Stimulated activated CD4-positive, alpha-beta T cell treated with anti-CD3 and anti-CD28 coated beads, TNF-alpha, amount 100 ng/mL, for 24 hours (primary cell): ENCODE results near the gene SESN3.
A peak's percentile ranks its signal among the peaks of the same experiment; 100 is the strongest.
"Not testable (repeated sequence)": the region's sequence is repeated elsewhere in the genome, so short reads cannot be mapped to it uniquely, and the experiment has no call there.

ENCODE experiments used
- DNase-seq, 3 experiments: peaks; one replicate each; pipeline ENCODE4 v3.0.0-alpha.2; 2020; ENCODE audit warnings: low read depth in 3 of 3

Gene SESN3, protein sequence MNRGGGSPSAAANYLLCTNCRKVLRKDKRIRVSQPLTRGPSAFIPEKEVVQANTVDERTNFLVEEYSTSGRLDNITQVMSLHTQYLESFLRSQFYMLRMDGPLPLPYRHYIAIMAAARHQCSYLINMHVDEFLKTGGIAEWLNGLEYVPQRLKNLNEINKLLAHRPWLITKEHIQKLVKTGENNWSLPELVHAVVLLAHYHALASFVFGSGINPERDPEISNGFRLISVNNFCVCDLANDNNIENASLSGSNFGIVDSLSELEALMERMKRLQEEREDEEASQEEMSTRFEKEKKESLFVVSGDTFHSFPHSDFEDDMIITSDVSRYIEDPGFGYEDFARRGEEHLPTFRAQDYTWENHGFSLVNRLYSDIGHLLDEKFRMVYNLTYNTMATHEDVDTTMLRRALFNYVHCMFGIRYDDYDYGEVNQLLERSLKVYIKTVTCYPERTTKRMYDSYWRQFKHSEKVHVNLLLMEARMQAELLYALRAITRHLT

GRCh38 chr11:95231127-95231880, at the start of gene SESN3:
Gene SESN3 (minus strand): TSS chr11:95231202. CDS start chr11:95230860, 342 bp downstream.
- DNase-seq: peak; percentile 96 to 98 (median 97)

- DNase-seq: no peak
These were observed 49.2 kb upstream of the SESN3 start for GRCh38 chr11:95279921-95280868.

DNA sequence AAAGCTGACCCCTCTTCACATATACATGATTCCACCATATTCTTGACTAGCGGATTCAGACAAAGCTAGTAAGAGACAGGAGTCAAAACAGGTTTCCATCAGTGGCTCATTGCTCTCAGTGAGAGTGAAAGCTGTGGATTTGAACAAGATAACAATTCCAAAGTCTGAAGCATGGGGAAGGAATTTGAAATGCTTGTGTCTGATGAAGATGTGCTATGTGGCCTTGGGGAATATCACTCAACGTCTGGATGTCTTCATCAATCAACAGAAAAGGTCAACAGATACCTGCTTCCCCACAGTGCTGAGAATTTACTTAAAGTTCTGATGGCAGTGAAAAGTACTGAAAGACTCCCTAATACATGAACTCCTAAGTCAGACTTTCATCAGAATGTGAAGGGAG, 46.9 kb upstream of the SESN3 start:
- no peak for DNase-seq

DNA sequence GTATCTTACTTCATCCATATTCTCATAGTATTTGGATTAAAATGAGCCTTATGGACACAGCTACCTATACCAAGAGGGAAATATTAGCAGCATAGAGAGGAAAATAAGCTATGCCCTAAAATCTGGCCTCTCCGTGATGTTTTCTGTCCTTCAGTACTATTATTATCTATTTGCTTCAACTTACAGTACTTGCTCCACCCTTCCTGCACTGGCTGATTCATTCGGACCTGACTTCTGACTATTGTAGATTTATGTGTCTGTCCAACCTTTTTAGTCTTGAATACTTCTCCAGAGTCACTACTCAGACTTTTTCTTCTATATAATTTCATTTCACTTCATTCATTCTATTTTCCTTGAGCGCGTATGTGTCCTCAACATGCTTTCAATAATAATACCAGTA, 45.1 kb upstream of the SESN3 start:
- no peak for DNase-seq

DNA sequence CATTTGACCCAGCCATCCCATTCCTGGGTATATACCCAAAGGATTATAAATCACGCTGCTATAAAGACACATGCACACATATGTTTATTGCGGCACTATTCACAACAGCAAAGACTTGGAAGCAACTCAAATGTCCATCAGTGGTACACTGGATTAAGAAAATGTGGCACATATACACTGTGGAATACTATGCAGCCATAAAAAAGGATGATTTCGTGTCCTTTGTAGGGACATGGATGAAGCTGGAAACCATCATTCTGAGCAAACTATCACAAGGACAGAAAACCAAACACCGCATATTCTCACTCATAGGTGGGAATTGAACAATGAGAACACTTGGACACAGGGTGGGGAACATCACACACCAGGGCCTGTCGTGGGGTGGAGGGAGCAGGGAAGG, 42.6 kb upstream of the SESN3 start:
- DNase-seq: not testable (repeated sequence)

GRCh38 chr11:95269036-95269819, 38.2 kb upstream of the SESN3 start:
- no peak for DNase-seq

- DNase-seq: no peak
These were observed 37.4 kb upstream of the SESN3 start for GRCh38 chr11:95268391-95268790.

DNA sequence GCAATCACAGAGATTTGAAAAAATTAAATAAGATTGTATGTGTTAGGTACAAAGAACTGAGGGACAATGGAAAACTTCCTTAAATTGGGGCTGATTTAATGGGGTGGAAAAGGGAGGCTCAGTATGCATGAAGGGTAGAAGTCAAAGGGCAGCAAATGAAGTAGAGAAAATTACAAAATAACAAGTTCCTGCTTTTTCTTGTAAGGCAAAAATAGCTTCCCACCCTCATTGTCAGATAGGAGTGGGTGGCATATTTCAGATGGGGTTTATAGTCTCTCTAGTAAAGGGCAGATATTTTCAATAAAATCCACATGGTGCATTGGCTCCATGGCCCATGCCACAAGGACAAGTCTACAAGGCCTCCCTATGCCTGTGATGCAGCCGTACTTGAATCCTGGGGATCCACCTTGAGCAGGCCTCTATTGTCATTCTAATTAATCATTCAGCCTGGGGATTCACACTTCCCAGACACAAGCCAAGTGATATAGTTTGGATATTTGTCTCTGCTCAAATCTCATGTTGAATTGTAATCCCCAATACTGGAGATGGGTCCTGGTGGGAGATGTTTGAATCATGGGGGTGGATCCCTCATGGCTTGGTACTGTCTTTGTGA, 36.7 kb upstream of the SESN3 start:
- no peak for DNase-seq

- DNase-seq: no peak
These were observed 35.9 kb upstream of the SESN3 start for GRCh38 chr11:95266751-95267374.

DNA sequence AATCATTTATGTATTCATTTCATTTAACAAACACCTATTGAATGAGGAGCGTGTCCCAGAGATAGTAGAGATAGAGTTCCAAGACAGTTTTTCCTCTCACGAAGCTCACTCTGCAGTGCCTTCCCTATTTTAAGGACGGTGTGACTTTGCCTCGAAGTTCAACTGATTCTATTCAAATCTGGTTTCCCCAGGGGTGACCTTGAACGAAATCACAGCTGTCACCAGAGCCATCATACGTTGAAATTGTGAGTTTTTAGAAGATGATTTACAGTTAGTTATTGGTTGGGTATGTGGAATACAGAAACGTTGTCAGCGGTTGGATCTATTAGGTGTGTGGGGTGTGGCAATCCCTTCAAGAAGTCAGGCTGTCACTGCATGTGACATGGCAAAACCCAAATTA, 33.9 kb upstream of the SESN3 start:
- DNase-seq: no peak

- DNase-seq: no peak
These were observed 32.2 kb upstream of the SESN3 start for GRCh38 chr11:95262994-95263765.

DNA sequence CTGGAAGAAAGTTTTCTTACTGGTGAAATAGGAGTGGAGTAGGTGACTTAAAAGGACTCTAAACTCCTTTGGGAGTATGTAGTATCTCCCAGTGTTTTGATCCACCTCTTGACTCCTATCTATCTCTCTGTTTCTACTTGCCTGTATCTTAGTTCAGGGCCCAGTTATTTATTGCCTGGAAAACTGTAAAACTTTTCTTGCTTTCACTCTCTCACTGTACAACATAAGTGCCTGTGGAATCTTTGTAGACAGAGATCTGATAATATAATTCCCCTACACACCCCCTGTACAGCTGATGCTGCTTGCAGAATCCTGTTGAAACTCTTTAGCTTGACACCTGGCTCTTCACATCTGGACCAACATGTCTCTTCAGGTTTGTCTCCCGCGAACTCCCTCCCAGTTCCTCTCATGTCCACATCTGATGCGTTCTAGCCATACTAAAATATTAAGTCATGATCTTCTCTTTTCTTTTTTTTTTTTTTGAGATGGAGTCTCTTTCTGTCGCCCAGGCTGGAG, 26.5 kb upstream of the SESN3 start:
- no peak for DNase-seq

DNA sequence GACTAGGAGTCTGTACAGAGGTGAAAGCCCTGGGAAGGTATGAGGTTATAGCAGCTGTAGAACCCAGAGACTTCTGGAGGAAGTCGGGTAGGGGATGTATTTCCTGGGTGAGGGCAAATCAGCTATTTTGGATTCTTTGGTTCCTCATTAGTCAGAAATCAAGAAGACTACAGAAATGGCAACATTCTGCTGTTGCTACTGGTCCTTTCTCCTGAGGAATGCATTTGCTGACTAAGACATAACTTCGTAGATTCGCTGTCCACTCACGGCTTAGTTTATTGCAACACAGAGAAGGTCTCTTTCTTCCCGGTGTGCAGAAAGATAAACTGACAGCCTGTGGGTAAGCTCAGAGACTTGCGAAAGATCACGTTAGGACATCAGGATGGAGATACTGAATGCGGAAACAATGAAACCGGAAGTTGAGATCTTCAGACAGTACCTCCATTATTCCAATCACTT, 25.3 kb upstream of the SESN3 start:
- no peak for DNase-seq

DNA sequence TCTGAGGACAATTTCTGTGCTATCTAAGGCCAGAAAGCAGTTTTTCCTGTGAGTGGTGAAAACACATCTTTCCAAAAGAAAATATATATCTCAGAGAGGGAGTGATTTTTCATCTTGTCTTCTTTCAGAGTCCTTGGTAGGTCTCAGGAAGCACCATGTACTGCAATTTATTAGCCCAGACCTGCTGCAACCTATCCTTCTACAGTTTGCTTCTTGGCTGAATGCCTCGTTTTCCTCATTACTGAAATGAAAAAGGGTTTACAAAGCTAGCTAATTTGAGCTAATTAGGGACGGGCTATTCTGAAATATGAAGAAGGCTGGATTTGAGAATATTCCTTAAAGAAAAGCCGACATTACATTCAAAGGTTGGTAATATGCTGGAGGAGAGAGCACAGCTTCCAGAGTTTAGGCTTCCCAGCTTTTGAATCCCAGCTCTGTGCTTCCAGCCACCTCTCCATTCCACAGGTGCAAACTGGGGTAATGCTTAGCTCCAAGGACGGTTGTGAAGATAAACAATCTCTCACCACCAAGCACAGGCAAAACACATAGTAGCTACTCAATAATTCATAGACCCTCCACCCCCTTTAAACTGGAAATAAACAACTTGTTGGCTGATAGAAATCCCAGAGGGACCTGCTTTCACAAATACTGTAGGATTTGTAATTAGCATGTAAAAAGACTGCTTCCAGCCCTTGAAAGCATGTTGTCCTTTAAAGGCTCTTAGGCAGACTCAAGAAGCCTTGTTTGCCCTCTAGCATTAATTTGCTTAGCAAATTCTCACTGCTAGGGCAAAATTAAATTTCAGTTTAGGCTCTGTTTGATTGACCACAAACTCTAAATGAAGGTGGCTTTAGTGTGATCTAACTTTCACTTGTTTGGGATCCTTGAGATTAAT, 24.5 kb upstream of the SESN3 start:
- no peak for DNase-seq

DNA sequence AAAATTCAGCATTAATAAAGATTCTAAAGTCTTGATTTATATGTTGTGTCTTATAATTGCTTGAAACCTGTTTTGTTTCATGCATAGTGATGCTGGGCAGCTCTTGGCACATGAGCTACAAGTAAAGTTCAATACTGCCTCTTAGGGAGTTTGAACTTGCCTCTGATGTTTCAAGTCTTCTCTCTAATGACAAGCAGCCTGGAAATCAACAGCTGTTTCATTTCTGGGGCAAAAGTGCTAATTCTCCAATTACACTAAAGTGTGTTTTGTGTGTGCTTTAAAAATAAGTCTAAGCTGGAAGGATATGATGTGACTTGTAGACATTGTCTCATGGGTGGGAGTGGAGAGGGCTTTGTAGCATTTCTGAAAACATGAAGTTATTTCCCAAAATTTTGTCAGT, 23.7 kb upstream of the SESN3 start:
- DNase-seq: no peak

- peak; percentile 54 to 66 (median 58) for DNase-seq
These were observed 23.2 kb upstream of the SESN3 start for GRCh38 chr11:95254131-95254704.

DNA sequence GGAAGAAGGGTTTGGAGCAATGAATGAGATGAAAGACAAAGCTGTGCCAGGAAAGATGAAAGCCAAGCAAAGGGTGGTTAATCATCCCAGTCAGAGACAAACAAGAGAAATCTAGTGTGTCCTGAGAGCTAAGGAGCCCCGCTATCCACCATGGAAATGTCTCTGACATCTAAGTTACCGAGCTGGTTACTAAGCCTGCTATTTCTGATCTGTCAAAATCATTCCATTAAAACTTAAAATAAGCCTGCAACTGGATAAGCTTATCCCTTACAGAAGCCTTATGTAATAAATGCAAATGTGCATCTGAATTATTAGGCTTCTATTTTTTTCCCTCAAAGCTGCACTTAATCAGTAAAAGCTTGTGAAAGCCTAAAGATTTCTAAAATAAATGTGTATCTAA, 22.1 kb upstream of the SESN3 start:
- DNase-seq: no peak

- no peak for DNase-seq
These were observed 21.6 kb upstream of the SESN3 start for GRCh38 chr11:95252586-95252985.
